GM12873 (cell line): ENCODE measurements around the gene CYFIP2.

ENCODE experiments used
- TF ChIP-seq, protein P1 (sequence below): IDR thresholded peaks from 2 replicates; pipeline ENCODE4 v1.5.1; 2012; ENCODE audit warnings: low read depth, mild to moderate bottlenecking, moderate library complexity, low read length, control low read depth; ENCODE audit not compliant: insufficient read depth; ENCODE audit errors: missing control alignments

The CYFIP2 gene

DNA sequence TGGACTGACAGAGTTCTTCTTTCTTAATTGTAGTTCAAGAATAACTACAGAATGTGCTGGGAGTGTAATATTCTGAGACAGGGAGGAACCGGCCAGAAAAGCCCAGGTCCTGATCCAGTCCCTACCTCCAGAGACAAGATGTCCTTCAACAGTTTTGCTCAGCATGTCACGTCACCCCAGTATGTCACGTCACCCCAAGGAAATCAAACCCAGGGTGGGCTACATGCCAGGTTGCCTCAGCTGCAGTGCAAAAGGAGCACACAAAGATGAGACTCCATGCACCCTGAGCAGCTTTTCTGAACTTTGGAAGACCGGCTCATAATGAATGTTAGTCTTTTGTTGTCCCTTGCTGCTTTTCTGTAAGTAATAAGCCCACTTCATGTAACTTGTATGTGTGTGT lies 168.2 kb downstream of the CYFIP2 start:
- TF ChIP-seq, protein P1, sequence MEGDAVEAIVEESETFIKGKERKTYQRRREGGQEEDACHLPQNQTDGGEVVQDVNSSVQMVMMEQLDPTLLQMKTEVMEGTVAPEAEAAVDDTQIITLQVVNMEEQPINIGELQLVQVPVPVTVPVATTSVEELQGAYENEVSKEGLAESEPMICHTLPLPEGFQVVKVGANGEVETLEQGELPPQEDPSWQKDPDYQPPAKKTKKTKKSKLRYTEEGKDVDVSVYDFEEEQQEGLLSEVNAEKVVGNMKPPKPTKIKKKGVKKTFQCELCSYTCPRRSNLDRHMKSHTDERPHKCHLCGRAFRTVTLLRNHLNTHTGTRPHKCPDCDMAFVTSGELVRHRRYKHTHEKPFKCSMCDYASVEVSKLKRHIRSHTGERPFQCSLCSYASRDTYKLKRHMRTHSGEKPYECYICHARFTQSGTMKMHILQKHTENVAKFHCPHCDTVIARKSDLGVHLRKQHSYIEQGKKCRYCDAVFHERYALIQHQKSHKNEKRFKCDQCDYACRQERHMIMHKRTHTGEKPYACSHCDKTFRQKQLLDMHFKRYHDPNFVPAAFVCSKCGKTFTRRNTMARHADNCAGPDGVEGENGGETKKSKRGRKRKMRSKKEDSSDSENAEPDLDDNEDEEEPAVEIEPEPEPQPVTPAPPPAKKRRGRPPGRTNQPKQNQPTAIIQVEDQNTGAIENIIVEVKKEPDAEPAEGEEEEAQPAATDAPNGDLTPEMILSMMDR, result no peak

DNA sequence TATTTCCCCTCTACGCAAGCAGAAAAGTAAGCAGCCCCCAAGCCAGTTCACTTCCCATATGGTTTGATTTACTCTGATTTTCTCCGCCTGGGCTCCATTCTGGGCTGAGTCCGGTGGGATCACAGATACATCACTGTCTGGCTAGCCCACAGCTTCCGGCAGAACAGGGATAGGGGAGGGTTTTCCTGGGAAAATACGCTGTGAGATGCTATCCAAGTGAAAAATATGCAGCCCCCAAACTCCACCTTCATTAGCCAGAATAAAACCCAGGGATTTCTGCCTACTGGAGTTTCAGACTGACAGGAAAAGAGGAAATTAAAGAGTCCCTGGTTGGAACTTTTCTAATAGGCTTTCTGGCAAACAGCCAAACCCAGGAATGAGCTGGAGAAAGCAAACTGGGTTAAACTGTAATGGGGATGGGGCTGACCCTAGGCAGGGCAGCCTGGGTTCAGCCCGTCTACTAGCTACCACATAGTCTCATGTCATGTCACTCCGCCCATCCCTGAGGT lies 177.2 kb downstream of the CYFIP2 start:
- TF ChIP-seq, protein P1, result no peak

DNA sequence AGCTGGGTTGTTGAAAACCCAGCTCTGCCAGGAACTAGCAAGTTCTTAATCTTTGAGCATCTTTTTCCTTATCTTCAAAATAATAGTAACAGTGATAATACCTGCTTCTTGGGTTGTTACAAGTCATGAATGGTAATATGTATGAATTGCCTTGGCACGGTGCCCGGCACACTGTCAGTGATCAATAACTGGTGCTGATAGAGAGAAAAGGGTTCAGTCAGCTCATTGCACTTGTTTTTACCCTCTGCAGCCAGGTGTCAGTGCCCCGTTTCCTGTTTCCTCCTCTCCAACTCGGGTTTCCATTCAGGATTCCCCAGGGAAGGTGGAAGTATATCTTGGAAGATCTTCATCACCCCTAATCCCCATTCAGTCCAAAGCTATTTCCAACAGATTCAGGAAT lies 178.3 kb downstream of the CYFIP2 start:
- TF ChIP-seq, protein P1, result no peak
